Subcutaneous adipose tissue (tissue), 4 donors: ENCODE data around the gene MYL10. TPM values are rescaled to one million over a fixed set of nuclear protein-coding genes. Genes with fewer than 3 reads are reported as not detected.

Experiments
- total RNA-seq, 4 donors: library from RNA; depleted of rRNA; stranded (reverse); fragments of >200 nt; gene quantifications; one replicate each; pipeline ENCODE4 v1.1.0, GENCODE V29; 2016
- TF ChIP-seq, protein P1 (sequence below): fragments of 450-650 bp; IDR thresholded peaks from one replicate; pipeline ENCODE4 v1.5.1; 2016; ENCODE audit warnings: low read depth, mild to moderate bottlenecking, control low read depth, antibody characterized with exemption, moderate library complexity

MYL10 gene
- total RNA-seq, 4 donors from 2014 or later = not detected

DNA sequence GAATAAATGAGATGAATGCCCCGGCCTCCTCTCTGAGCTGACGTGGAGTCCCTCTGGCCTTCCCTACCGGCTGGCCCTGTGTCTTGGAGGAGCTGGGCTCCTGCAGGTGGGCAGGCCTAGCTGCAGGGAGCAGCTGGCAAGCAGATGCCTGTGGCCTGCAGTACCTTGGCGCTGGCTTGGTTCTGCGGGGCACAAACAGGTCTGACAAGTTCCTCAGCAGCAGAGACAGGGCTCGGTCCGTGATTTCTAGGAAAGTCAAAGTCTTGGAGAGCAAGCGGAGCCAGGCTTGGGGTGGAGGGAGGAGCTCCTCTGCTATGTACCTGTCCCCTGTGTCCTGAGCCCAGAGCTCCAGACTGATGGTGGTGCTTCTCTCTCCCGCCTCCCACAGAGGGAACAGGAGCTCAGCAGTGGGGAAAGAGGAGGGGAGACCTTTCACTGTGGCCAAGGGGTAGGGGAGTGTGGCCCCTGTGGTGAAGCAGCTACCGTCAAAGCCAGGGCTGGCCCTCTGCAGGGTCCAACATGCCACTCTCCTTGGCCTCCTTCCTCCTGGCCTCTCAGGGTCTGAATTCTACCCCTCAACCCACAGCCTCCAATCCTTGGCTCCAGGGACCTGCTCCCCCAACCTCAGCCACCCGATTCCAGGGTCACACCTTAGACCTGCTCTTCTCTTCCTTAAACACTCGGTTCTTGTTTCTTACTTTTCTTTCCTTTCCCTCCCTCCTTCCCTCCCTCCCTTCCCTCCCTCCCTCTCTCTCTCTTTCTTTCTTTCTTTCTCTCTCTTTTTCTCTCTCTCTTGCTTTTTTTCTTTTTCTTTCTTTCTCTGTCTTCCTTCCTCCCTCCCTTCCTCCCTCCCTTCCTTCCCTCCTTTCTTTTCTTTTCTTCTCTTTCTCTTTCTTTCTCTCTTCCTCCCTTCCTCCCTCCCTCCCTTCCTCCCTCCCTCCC is 20.1 kb downstream of the MYL10 start:
- TF ChIP-seq, protein P1, sequence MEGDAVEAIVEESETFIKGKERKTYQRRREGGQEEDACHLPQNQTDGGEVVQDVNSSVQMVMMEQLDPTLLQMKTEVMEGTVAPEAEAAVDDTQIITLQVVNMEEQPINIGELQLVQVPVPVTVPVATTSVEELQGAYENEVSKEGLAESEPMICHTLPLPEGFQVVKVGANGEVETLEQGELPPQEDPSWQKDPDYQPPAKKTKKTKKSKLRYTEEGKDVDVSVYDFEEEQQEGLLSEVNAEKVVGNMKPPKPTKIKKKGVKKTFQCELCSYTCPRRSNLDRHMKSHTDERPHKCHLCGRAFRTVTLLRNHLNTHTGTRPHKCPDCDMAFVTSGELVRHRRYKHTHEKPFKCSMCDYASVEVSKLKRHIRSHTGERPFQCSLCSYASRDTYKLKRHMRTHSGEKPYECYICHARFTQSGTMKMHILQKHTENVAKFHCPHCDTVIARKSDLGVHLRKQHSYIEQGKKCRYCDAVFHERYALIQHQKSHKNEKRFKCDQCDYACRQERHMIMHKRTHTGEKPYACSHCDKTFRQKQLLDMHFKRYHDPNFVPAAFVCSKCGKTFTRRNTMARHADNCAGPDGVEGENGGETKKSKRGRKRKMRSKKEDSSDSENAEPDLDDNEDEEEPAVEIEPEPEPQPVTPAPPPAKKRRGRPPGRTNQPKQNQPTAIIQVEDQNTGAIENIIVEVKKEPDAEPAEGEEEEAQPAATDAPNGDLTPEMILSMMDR = no peak

DNA sequence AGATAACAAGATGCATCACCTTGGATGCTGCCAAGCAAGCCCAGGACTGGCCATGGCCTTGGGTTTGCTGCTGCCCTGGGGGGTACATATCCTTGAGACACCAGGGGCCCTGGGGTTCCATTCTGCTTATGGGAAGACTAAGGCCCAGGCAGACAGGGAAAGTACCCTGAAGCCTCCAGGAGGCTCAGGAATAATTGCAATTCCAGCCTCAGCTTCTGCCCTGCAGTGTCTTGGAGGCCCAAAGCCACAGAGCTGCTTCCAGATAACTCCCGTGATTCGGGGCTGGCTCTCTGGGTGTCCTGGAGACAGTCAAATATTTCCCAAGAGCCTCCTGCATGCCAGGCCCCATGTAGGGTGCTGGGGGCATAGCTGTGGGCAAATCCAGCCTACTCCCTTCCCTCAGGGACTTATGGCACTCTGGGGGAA is 22.6 kb downstream of the MYL10 start:
- TF ChIP-seq, protein P1 = no peak

DNA sequence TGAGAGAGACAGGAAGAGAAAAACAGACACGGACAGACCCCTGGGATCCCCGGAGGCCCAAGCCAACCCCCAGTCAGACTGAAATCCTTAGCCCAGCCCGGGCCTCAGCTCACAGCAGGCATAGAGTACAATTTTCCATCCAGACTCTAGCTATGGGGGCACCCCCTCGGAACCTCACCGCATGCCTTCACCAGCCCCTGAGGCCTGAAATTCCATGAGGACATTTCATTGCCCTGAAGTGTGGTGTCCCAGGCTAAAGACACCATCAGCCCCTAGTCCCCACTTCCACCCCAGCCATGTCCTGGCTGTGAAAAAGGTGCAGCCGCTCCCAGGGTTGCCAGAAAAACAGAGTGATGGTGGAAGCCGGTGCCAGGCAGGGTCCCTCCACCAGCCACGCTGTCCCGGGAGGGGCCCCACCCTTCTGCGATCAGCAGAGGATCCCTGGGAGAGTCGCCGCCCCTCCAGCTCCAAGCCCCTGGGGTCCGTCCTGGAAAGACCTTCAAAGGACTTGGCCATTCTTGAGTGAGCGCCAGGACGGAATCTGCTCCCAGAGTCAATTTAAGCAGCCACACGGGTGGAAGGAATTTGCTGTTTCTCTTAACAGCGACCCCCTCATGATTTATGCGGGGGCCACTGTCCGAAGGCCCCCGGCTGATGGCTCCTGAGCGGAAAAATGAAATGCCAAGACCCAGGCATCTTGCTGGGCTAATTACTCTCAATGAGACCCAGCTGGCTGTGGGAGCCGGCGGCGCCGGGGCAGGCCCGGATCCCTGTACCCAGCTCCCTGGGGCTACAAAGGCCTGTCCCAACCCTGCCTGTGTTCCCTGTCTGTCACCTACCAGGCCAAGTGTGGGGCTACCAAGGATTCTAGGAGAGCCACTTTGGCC is 23.2 kb downstream of the MYL10 start:
- TF ChIP-seq, protein P1 = no peak

DNA sequence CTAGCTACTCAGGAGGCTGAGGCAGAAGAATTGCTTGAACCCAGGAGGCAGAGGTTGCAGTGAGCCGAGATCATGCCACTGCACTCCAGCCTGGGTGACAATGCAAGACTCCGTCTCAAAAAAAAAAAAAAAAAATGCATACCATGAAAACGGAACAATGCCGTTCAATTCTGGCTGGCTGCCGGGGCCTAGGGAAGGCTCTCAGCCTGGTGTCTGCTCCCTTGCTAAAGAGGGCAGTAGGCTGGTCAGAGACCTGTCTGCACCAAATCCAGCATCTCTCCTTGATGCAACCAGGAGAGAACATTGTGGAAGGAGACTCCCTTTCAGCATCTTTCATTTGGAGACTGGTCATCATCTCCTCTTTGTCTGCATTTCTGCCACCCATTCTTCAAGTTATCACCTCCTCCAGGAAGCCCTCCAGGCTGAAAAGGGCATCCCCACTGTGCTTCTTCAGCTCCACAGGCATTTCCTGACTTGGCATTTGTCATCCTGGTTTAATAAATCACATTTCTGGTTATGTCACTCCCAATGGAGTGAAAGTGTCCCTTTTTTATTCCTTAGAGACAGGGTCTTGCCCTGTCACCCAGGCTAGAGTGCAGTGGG is 24.7 kb downstream of the MYL10 start:
- TF ChIP-seq, protein P1 = no peak

DNA sequence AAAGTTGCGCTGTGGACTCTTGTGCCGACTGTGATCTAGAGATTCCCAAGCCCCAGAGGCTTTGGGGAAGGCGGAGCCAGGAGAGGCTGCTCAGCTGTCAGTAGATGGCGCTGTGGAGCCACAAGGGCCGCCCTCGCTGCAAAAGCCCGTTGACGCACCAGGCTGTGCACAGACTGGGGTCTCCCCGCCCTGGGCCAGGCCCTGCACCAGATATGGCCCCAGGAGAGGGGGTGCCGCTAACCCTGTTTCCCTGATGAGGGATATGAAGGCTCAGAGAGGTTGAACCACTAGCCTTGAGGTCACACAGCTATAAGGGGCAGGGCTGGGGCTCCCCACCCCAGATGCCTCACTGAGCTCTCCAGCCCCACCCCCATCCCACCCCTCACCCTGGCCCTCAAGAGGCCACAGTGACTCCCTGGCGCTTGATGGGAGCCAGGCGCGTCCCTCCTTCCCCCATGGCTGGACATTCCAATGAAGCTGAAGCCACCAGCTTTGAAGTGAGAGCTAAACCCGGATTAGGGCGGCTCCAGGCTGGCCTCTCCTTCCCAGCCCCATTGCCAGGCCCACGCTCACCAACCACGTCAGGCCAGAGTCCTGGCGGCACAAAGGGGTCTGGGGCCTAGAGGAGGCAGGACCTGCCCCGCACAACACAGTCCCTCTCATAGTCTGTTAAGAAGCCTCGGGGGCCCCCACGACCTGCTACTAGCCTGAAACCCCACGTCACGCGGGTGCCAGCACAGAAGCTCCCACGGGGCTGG is 26.4 kb downstream of the MYL10 start:
- TF ChIP-seq, protein P1 = no peak

DNA sequence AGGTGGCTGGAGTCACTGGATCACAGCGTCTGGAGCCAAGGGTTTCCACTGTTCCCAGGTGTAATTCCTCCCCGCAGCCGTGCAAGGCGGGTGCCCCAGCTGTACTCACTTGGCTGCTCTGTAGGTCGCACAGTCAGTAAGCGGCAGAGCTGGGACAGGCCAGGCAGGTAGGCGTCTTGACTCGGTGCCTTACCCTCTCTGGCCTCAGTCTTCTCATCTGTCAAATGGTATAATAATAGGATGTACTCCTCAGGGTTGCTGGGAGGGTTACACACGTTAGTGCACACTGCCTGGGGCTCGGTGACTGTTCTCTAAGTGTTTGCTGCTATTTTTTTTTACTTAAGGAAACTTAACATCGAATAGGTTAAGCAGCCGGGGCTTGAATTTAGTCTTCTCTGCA is 27.0 kb downstream of the MYL10 start:
- TF ChIP-seq, protein P1 = no peak
